ENCODE results near the gene RUBCNL. TPM values are rescaled to one million over a fixed set of nuclear protein-coding genes. Genes with fewer than 3 reads are reported as not detected.

The RUBCNL gene
- total RNA-seq, 1 experiment from 2014 or later: not detected

DNA sequence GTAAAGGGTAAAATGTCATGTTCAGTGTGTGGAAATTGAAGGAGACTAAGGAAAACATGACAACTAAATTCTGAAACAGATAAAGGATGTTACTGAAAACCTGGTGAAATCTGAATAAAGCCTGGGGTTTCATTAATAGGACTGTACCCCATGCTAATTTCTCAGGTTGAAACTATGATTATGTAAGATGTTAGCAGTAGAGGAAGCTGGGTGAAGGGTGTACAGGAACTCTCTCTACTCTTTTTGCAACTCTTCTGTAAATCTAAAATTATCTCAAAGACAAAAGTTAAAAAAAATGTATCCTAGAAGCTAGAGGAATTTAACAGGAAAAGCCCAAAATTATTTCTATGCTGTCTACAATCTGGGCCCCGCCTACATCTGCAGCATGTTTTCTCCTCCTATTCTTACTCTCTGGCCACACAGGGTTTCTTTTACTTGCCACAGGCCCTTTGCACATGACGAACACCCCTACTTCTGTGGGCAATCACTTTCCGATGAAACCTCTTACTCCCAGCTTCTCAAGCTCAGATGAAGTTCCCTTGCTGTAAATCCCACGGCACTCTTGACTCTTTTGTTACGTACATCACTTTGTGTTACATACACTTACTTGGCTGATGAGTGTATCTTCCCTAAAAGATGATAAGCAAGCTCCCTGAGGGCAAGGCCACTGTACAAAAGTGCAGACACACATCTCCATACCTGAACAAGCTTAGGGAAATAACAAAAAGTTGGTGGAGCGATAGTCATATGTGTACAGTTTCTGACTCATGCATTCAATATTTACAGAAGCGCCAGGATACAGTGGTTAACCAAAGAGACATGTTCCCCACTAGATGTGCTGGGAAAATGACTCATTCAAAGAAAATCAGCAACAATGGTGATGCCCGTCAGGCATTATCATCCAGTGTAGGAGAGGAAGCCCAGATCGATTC lies 32.6 kb downstream of the RUBCNL start:
- DNase-seq: peak; percentile 92
- ATAC-seq: peak; percentile 98
- Histone ChIP-seq H3K36me3 (ENCODE audit: low read depth, low read length) (no peaks in the 10 kb centered on the region), H3K9ac (ENCODE audit: low read length) (no peak overlapping the region), H2AFZ (ENCODE audit: low read length) (no peak overlapping the region), H3K79me2 (ENCODE audit: low read length) (no peaks in the 10 kb centered on the region), H3K9me2 (replicated peaks; ENCODE audit: low read length) (no peaks in the 10 kb centered on the region), H3K9me3 (ENCODE audit: low read length) (peaks cover 4% of the 10 kb centered on the region; the same call in 1 of the 2 replicates), H3K4me3 (ENCODE audit: low read length) (no peak overlapping the region), H3K27me3 (ENCODE audit: low read length) (no peaks in the 10 kb centered on the region), H3K4me2 (ENCODE audit: low read length) (peak overlapping the region; percentile 69), H4K20me1 (ENCODE audit: low read length) (no peaks in the 10 kb centered on the region), H3F3A (ENCODE audit: low read length, unreplicated experiment) (no peaks in the 10 kb centered on the region), H3K27ac (ENCODE audit: low read length) (peak overlapping the region; percentile 80), H3K4me1 (ENCODE audit: insufficient read depth, low read length) (peaks cover 9% of the 10 kb centered on the region; the same call in 1 of the 2 replicates)
- no TSS peak for BruUV-seq (replicated peaks)
- ChIA-PET CTCF (no interaction called here), POLR2A (ENCODE audit: unreplicated experiment) (interaction anchor here (0.5 kb wide), 1 partner anchor 730 kb away, joined by 3 read pairs; no protein-coding TSS in a partner anchor)
- intact Hi-C loops (cut with micrococcal nuclease): no loop called here
- no peak for TF ChIP-seq EZH2phosphoT487 (IDR thresholded peaks at IDR 0.05; ENCODE audit: borderline replicate concordance, low read length)
- TF ChIP-seq EZH2 (IDR thresholded peaks at IDR 0.05; ENCODE audit: low read length, unreplicated experiment): no peak
- TF ChIP-seq, protein P1, sequence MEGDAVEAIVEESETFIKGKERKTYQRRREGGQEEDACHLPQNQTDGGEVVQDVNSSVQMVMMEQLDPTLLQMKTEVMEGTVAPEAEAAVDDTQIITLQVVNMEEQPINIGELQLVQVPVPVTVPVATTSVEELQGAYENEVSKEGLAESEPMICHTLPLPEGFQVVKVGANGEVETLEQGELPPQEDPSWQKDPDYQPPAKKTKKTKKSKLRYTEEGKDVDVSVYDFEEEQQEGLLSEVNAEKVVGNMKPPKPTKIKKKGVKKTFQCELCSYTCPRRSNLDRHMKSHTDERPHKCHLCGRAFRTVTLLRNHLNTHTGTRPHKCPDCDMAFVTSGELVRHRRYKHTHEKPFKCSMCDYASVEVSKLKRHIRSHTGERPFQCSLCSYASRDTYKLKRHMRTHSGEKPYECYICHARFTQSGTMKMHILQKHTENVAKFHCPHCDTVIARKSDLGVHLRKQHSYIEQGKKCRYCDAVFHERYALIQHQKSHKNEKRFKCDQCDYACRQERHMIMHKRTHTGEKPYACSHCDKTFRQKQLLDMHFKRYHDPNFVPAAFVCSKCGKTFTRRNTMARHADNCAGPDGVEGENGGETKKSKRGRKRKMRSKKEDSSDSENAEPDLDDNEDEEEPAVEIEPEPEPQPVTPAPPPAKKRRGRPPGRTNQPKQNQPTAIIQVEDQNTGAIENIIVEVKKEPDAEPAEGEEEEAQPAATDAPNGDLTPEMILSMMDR (conservative IDR thresholded peaks at IDR 0.05; ENCODE audit: low read depth, low read length): no peak

DNA sequence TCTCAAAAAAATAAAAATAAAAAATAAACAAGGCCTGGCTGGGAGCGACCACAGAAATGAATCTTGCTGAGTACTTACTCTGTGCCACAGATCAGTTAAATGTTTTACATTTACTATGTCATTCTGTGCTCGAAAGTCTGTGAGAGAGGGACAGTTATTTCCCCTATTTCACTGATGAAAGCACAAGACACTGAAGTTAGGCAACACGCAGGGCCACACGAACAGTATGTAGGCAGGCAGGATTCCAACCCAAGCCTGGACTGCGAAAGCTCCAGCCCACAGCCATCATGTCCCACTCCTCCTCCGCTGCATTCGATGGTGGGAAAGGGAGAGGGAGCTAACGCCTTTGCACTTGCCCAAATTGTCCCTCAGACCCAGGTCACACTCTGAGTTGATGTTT lies 34.2 kb downstream of the RUBCNL start:
- H3K36me3 ChIP-seq (ENCODE audit: low read depth, low read length): no peaks in the 10 kb centered on the region
- ATAC-seq (no peak), DNase-seq (no peak)
- ChIA-PET POLR2A (ENCODE audit: unreplicated experiment) (no interaction called here), CTCF (no interaction called here)
- no peaks in the 10 kb centered on the region for H3K27me3 ChIP-seq (ENCODE audit: low read length)
- H3K9me3 ChIP-seq (ENCODE audit: low read length): peaks cover 4% of the 10 kb centered on the region; the same call in 1 of the 2 replicates
- no peak overlapping the region for H3K9ac ChIP-seq (ENCODE audit: low read length)
- no peaks in the 10 kb centered on the region for H3F3A ChIP-seq (ENCODE audit: low read length, unreplicated experiment)
- no peaks in the 10 kb centered on the region for H3K79me2 ChIP-seq (ENCODE audit: low read length)
- H4K20me1 ChIP-seq (ENCODE audit: low read length): no peaks in the 10 kb centered on the region
- H3K27ac ChIP-seq (ENCODE audit: low read length): no peak overlapping the region
- no TSS peak for BruUV-seq (replicated peaks)
- no peak overlapping the region for H3K4me2 ChIP-seq (ENCODE audit: low read length)
- no peaks in the 10 kb centered on the region for H3K9me2 ChIP-seq (replicated peaks; ENCODE audit: low read length)
- intact Hi-C loops (cut with micrococcal nuclease): no loop called here
- H2AFZ ChIP-seq (ENCODE audit: low read length): no peak overlapping the region
- H3K4me1 ChIP-seq (ENCODE audit: insufficient read depth, low read length): peaks cover 7% of the 10 kb centered on the region; the same call in 1 of the 2 replicates
- TF ChIP-seq, protein P1 (conservative IDR thresholded peaks at IDR 0.05; ENCODE audit: low read depth, low read length): no peak
- TF ChIP-seq EZH2 (IDR thresholded peaks at IDR 0.05; ENCODE audit: low read length, unreplicated experiment) (no peak), EZH2phosphoT487 (IDR thresholded peaks at IDR 0.05; ENCODE audit: borderline replicate concordance, low read length) (no peak)
- H3K4me3 ChIP-seq (ENCODE audit: low read length): no peak overlapping the region

GRCh38 chr13:46350003-46350402 lies 37.0 kb downstream of the RUBCNL start:
- no TSS peak for BruUV-seq (replicated peaks)
- Histone ChIP-seq H3K79me2 (ENCODE audit: low read length) (no peaks in the 10 kb centered on the region), H3K27ac (ENCODE audit: low read length) (no peak overlapping the region), H3F3A (ENCODE audit: low read length, unreplicated experiment) (no peaks in the 10 kb centered on the region), H3K4me1 (ENCODE audit: insufficient read depth, low read length) (peaks cover 1% of the 10 kb centered on the region; the same call in 1 of the 2 replicates), H3K27me3 (ENCODE audit: low read length) (no peaks in the 10 kb centered on the region), H3K9ac (ENCODE audit: low read length) (no peak overlapping the region), H4K20me1 (ENCODE audit: low read length) (no peaks in the 10 kb centered on the region), H3K9me2 (replicated peaks; ENCODE audit: low read length) (no peaks in the 10 kb centered on the region), H2AFZ (ENCODE audit: low read length) (no peak overlapping the region), H3K4me3 (ENCODE audit: low read length) (no peak overlapping the region), H3K9me3 (ENCODE audit: low read length) (peaks cover 4% of the 10 kb centered on the region; the same call in 1 of the 2 replicates), H3K36me3 (ENCODE audit: low read depth, low read length) (no peaks in the 10 kb centered on the region), H3K4me2 (ENCODE audit: low read length) (no peak overlapping the region)
- intact Hi-C loops (cut with micrococcal nuclease): no loop called here
- ATAC-seq: no peak
- TF ChIP-seq, protein P1 (conservative IDR thresholded peaks at IDR 0.05; ENCODE audit: low read depth, low read length): no peak
- TF ChIP-seq EZH2phosphoT487 (IDR thresholded peaks at IDR 0.05; ENCODE audit: borderline replicate concordance, low read length) (no peak), EZH2 (IDR thresholded peaks at IDR 0.05; ENCODE audit: low read length, unreplicated experiment) (no peak)
- CTCF ChIA-PET: no interaction called here
- POLR2A ChIA-PET (ENCODE audit: unreplicated experiment): no interaction called here
- no peak for DNase-seq

Data from PC-3 (cell line).